ENCODE results near the gene NACC1. TPM values are rescaled to one million over a fixed set of nuclear protein-coding genes. Genes with fewer than 3 reads are reported as not detected.
A peak's percentile ranks its signal among the peaks of the same experiment; 100 is the strongest.

The NACC1 gene
- total and polyA plus RNA-seq, 2 experiments from 2014 or later, result 12.4 to 260 TPM

DNA sequence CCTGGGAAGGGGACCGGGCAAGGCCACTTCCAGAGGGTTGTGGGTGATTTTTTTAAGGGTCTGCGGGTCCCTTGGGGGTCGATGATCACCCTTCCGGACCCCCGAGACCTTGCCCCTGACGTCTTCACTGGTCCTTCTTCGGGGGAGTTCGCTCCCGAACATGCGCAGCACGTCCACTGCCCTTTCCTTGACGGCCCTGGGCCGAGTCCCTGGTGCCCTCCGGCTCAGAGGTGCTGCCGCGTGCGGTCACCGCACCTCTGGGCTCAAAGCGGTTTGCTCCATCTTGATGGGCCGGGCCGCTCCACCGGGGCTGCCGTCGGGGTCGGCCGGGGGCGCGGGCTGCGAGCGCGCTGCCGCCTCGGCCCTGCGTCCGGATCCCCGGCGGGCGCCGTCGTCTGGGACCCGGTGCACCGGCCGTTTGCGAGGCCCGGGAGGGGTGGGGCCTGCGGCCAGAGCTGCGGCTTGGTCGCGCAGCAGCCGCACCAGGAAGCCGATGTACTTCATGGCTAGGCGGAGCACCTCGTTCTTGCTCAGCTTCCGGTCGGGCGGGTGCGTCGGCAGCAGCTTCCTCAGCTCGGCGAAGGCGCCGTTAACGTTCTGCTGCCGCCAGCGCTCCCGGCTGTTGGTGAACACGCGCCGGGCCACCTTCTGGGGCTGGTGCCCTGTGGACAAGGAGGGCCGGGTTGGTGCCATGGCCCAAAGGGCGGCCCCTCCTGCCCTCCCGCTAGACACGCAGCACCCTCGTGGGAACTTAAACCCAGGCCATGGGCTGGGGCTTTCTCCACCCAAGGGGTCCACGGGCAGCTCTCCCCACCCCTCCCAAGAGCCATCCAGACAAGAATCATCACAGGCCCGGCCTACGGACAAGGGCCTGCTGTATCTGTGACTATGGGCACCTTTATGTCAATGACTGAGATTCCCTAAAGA is 18.7 kb upstream of the NACC1 start:
- peak; percentile 3; the same call in 2 of the 3 replicates for ATAC-seq
- Histone ChIP-seq H3K4me2 (peak overlapping the region; percentile 82), H3F3A (replicated peaks; ENCODE audit: low read depth) (peaks cover 41% of the 10 kb centered on the region), H3K27ac (ENCODE audit: low read depth) (no peak overlapping the region), H3K4me3 (peak overlapping the region; percentile 59), H3K79me2 (replicated peaks; ENCODE audit: insufficient read depth) (no peaks in the 10 kb centered on the region), H2AFZ (peak overlapping the region; percentile 5; the same call in 1 of the 2 replicates), H3K27me3 (ENCODE audit: insufficient read depth) (peaks cover 77% of the 10 kb centered on the region), H3K9me2 (ENCODE audit: insufficient read depth) (no peaks in the 10 kb centered on the region), H3K4me1 (ENCODE audit: insufficient read depth) (peaks cover 36% of the 10 kb centered on the region), H4K20me1 (replicated peaks; ENCODE audit: insufficient read depth) (peaks cover 9% of the 10 kb centered on the region; the same call in 1 of the 2 replicates), H3K36me3 (ENCODE audit: insufficient read depth) (no peaks in the 10 kb centered on the region)
- peak; percentile 87 for DNase-seq (ENCODE audit: low spot score)
- no peak overlapping the region for H3K27ac Mint-ChIP-seq
- H3K4me3 Mint-ChIP-seq, result peak overlapping the region; percentile 59
- H3K27me3 Mint-ChIP-seq (ENCODE audit: insufficient read depth, low read depth, poor library complexity), result peaks cover 74% of the 10 kb centered on the region
- H3K4me1 Mint-ChIP-seq, result peaks cover 25% of the 10 kb centered on the region
- H3K36me3 Mint-ChIP-seq (ENCODE audit: low read depth), result no peaks in the 10 kb centered on the region
- peak; percentile 72 for TF ChIP-seq EZH2 (IDR thresholded peaks at IDR 0.05; ENCODE audit: low read depth, unreplicated experiment)
- TF ChIP-seq, protein P1, sequence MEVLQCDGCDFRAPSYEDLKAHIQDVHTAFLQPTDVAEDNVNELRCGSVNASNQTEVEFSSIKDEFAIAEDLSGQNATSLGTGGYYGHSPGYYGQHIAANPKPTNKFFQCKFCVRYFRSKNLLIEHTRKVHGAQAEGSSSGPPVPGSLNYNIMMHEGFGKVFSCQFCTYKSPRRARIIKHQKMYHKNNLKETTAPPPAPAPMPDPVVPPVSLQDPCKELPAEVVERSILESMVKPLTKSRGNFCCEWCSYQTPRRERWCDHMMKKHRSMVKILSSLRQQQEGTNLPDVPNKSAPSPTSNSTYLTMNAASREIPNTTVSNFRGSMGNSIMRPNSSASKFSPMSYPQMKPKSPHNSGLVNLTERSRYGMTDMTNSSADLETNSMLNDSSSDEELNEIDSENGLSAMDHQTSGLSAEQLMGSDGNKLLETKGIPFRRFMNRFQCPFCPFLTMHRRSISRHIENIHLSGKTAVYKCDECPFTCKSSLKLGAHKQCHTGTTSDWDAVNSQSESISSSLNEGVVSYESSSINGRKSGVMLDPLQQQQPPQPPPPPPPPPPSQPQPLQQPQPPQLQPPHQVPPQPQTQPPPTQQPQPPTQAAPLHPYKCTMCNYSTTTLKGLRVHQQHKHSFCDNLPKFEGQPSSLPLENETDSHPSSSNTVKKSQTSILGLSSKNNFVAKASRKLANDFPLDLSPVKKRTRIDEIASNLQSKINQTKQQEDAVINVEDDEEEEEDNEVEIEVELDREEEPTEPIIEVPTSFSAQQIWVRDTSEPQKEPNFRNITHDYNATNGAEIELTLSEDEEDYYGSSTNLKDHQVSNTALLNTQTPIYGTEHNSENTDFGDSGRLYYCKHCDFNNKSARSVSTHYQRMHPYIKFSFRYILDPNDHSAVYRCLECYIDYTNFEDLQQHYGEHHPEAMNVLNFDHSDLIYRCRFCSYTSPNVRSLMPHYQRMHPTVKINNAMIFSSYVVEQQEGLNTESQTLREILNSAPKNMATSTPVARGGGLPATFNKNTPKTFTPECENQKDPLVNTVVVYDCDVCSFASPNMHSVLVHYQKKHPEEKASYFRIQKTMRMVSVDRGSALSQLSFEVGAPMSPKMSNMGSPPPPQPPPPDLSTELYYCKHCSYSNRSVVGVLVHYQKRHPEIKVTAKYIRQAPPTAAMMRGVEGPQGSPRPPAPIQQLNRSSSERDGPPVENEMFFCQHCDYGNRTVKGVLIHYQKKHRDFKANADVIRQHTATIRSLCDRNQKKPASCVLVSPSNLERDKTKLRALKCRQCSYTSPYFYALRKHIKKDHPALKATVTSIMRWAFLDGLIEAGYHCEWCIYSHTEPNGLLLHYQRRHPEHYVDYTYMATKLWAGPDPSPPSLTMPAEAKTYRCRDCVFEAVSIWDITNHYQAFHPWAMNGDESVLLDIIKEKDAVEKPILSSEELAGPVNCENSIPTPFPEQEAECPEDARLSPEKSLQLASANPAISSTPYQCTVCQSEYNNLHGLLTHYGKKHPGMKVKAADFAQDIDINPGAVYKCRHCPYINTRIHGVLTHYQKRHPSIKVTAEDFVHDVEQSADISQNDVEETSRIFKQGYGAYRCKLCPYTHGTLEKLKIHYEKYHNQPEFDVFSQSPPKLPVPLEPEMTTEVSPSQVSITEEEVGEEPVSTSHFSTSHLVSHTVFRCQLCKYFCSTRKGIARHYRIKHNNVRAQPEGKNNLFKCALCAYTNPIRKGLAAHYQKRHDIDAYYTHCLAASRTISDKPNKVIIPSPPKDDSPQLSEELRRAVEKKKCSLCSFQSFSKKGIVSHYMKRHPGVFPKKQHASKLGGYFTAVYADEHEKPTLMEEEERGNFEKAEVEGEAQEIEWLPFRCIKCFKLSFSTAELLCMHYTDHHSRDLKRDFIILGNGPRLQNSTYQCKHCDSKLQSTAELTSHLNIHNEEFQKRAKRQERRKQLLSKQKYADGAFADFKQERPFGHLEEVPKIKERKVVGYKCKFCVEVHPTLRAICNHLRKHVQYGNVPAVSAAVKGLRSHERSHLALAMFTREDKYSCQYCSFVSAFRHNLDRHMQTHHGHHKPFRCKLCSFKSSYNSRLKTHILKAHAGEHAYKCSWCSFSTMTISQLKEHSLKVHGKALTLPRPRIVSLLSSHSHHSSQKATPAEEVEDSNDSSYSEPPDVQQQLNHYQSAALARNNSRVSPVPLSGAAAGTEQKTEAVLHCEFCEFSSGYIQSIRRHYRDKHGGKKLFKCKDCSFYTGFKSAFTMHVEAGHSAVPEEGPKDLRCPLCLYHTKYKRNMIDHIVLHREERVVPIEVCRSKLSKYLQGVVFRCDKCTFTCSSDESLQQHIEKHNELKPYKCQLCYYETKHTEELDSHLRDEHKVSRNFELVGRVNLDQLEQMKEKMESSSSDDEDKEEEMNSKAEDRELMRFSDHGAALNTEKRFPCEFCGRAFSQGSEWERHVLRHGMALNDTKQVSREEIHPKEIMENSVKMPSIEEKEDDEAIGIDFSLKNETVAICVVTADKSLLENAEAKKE (CRISPR knock-in tag; IDR thresholded peaks at IDR 0.05), result no peak
- no peaks in the 10 kb centered on the region for H3K9me3 Mint-ChIP-seq

DNA sequence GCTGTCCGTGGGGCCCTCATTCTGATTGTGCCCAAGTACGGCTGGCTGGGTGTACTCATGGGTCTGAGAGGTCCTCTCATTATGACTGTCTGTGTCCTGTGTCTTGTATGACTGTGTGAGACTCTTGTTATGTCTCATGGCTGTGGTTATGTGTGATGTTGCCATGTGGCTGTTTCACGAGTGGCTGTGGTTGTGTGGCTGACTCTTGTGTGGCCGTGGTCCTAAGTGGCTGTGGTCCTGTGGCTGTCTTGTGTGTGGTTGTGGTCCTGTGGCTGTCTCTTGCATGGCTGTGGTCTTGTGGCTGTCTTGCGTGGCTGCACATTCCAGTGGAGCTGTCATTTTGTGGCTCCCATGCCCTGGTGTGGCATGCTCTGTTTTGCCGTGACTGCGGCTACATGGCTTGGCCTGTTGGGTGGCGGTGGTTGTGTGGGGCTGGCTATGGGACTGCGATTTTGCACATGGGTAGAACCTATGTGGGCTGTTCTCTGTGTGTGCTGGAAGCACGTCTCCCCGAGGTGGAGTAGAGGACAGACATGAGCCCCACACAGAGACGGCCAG is 18.0 kb upstream of the NACC1 start:
- Mint-ChIP-seq H3K36me3 (ENCODE audit: low read depth) (no peaks in the 10 kb centered on the region; the same call in 1 of the 3 replicates), H3K4me1 (peaks cover 20% of the 10 kb centered on the region), H3K9me3 (no peaks in the 10 kb centered on the region), H3K4me3 (peak overlapping the region; percentile 18; the same call in 1 of the 3 replicates), H3K27ac (no peak overlapping the region), H3K27me3 (ENCODE audit: insufficient read depth, low read depth, poor library complexity) (peaks cover 67% of the 10 kb centered on the region)
- Histone ChIP-seq H4K20me1 (replicated peaks; ENCODE audit: insufficient read depth) (peaks cover 9% of the 10 kb centered on the region; the same call in 1 of the 2 replicates), H3K4me2 (0 out of 2 replicates have a peak overlapping the region, but pooled peaks have one; percentile 82), H3K79me2 (replicated peaks; ENCODE audit: insufficient read depth) (no peaks in the 10 kb centered on the region), H3K27ac (ENCODE audit: low read depth) (no peak overlapping the region), H3K9me2 (ENCODE audit: insufficient read depth) (no peaks in the 10 kb centered on the region), H3K36me3 (ENCODE audit: insufficient read depth) (no peaks in the 10 kb centered on the region), H3F3A (replicated peaks; ENCODE audit: low read depth) (peaks cover 37% of the 10 kb centered on the region), H2AFZ (0 out of 2 replicates have a peak overlapping the region, but pooled peaks have one; percentile 5), H3K4me3 (peak overlapping the region; percentile 59), H3K27me3 (ENCODE audit: insufficient read depth) (peaks cover 71% of the 10 kb centered on the region), H3K4me1 (ENCODE audit: insufficient read depth) (peaks cover 31% of the 10 kb centered on the region)
- ATAC-seq (no peak), DNase-seq (ENCODE audit: low spot score) (no peak)
- TF ChIP-seq, protein P2, sequence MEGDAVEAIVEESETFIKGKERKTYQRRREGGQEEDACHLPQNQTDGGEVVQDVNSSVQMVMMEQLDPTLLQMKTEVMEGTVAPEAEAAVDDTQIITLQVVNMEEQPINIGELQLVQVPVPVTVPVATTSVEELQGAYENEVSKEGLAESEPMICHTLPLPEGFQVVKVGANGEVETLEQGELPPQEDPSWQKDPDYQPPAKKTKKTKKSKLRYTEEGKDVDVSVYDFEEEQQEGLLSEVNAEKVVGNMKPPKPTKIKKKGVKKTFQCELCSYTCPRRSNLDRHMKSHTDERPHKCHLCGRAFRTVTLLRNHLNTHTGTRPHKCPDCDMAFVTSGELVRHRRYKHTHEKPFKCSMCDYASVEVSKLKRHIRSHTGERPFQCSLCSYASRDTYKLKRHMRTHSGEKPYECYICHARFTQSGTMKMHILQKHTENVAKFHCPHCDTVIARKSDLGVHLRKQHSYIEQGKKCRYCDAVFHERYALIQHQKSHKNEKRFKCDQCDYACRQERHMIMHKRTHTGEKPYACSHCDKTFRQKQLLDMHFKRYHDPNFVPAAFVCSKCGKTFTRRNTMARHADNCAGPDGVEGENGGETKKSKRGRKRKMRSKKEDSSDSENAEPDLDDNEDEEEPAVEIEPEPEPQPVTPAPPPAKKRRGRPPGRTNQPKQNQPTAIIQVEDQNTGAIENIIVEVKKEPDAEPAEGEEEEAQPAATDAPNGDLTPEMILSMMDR (conservative IDR thresholded peaks at IDR 0.05; ENCODE audit: low read depth in 2 of 2), result no peak
- TF ChIP-seq ZNF331 (CRISPR knock-in tag; IDR thresholded peaks at IDR 0.05; ENCODE audit: low read depth) (no peak), JUNB (IDR thresholded peaks at IDR 0.05; ENCODE audit: unreplicated experiment) (no peak), POLR2AphosphoS5 (IDR thresholded peaks at IDR 0.05; ENCODE audit: low read depth) (no peak), EZH2phosphoT487 (IDR thresholded peaks at IDR 0.05; ENCODE audit: unreplicated experiment) (no peak)

Data from GM23338 (cell line).